GM13977 (cell line): ENCODE results near the gene DLST.

Experiments used
- DNase-seq: peaks from one replicate; pipeline ENCODE4 v3.0.0; 2012; ENCODE audit warnings: low spot score
- in situ Hi-C: fragments of 300-500 bp; cut with MboI; formaldehyde crosslinking; loops from one replicate; pipeline ENCODE4 v1.12.0; 2022; ENCODE audit warnings: low sequenced_read_pairs, low pct_unique_long_range_greater_than_20kb, mixed read lengths, inconsistent platforms; ENCODE audit not compliant: unreplicated experiment
- TF ChIP-seq, protein P1 (sequence below): IDR thresholded peaks from 2 replicates; pipeline ENCODE4 v1.5.1; 2012; ENCODE audit warnings: mild to moderate bottlenecking, control low read depth; ENCODE audit not compliant: insufficient read depth; ENCODE audit errors: extremely low read depth, missing control alignments

The DLST gene

DNA sequence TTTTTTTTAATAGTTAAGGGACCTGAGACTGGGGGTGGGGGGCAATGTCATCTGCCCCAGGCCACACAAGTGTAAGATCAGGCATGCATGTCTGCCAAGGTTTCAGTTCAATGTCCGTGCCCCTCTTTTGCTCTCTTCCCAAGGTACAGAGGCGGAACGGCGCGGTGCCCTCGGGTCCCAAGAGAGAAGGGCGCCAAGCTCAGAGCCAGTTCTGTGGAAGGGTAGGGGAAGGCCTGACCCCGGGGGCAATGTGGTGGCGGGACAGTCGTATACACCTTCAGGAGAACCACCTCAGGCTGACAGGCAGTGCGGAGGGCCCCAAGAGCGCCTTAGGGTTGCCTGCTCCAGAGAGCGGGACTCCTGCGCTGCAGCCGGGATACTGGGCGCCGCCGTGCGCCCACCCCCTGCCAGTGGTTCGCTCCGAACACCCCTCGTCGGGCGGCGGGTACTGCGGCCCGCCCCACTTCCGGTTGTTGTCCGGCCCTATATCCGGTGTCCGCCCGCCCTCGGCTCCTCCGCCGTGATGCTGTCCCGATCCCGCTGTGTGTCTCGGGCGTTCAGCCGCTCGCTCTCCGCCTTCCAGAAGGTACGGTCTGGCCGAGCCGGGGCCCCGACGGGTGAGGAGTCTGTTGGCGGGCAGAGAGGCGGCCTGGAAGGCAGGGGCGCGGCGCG, at the start of gene DLST:
DLST (plus strand) TSS at position 486 of the 672 bp plus-strand sequence; CDS start at position 524, 38 bp downstream.
- in situ Hi-C loops, result no loop called here
- DNase-seq, result peak; percentile 97
- TF ChIP-seq, protein P1, sequence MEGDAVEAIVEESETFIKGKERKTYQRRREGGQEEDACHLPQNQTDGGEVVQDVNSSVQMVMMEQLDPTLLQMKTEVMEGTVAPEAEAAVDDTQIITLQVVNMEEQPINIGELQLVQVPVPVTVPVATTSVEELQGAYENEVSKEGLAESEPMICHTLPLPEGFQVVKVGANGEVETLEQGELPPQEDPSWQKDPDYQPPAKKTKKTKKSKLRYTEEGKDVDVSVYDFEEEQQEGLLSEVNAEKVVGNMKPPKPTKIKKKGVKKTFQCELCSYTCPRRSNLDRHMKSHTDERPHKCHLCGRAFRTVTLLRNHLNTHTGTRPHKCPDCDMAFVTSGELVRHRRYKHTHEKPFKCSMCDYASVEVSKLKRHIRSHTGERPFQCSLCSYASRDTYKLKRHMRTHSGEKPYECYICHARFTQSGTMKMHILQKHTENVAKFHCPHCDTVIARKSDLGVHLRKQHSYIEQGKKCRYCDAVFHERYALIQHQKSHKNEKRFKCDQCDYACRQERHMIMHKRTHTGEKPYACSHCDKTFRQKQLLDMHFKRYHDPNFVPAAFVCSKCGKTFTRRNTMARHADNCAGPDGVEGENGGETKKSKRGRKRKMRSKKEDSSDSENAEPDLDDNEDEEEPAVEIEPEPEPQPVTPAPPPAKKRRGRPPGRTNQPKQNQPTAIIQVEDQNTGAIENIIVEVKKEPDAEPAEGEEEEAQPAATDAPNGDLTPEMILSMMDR, result no peak

DNA sequence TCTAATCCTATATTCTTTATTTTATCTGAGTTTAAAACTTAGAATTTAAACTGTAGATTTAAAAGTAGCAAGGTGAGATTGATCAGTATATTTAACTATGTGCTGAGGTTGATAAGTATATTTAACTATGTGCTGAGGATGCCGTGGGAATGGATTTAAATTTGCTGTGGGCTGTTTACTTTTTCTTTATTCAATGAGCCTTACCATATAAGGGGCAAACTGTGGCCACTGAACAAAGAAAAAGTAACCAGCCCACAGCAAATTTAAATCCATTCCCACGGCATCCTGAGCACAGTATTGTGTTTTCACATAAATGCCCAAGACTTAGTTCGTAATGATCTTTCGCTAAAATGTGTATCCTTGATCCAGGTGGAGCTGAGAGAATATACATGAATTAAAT, 48.9 kb upstream of the DLST start:
- TF ChIP-seq, protein P1, result no peak
- in situ Hi-C loops, result no loop called here
- DNase-seq, result no peak

DNA sequence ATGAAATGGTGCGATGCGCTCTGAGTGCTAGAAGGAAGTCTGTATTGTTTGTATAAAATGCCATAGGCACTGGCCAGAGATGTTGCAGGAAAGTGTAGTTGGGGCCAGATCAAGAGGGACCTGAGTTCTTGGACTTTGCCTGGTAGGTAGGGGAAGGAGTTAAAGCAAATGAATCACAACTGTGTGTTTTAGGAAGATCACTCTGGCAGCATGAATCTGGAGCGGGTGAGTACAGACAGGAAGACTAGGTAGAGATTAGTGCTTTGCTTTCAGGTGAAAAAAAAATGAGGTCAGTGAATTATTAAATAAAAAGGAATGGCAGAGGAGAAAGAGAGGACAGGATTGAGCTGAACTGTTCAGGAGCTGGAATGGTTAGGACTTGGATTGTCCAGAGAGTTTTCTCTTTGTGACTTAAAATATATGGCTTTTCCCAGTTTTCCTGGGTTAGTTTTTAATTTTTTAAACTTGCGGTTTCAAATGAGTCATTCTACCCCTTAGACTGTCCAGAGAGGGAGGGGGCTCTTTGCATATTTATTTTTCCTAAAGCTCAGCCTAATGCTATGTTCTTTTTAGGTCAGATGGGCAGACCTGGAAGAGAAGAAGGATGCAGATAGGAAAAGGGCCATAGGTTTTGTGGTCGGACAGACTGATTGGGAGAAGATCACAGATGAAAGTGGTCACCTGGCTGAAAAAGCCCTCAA, 46.9 kb upstream of the DLST start:
- TF ChIP-seq, protein P1, result no peak
- DNase-seq, result no peak
- in situ Hi-C loops, result no loop called here

DNA sequence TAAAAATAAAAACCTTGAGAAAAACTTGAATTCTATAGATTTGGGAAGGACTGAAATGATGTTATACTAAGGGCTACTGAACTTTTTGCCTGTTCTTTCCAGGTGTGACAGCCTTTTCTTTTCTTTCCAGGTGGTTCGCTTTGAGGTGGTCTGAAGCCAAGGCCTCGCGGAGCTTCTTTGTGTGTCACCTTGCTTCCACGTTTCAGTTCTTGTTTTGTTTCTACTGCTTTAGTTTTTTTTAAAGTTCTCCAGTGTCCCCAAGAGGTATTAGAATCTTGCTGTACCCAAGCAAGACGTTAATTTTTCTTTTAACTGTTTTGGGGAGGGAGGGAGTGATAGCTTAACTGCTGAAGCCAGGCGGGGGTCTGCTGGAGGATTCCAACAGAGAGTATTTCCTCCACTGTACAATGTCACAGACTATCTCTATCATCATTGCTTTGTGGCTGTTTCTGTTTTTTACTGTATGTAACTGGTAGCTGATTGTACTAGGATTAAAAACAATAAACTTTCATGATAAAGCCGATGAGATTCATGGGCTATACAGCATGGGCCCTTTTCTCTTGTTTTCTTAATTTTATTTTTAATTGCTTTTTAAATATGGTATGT, 46.0 kb upstream of the DLST start:
- in situ Hi-C loops, result no loop called here
- TF ChIP-seq, protein P1, result no peak
- DNase-seq, result no peak

DNA sequence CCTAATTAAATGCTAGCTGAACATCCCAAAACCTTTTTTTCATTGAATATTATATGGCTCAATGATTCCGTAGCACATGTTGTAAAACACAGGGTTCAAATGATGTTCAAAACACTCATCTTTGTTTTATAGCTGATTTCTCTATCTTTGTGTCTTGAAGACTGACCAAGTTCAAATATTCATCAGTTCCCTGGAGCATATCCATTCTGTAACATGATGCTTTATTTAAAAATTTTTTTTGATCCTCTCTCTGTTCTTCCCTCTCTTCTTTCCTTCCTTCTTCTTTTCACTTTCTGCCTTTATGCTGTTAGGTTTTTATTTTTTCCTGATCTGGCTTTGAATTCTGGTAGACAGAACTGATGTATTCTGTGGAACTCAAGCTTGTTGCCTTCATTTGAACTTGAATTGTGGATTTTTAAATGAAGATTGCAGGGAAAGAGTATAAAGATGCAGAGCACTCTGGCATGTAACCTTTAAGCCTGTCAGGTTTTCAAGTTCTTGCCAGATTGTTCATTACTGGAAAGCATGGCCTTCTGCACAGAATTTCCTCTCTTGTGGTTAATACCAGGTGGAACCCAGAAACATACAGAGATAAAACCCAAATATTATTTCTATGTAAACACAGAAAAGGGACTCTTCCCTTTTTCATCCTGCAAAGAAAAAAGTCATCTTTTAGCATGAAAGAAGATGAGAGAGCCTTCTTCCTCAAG, 45.3 kb upstream of the DLST start:
- TF ChIP-seq, protein P1, result no peak
- no peak for DNase-seq
- in situ Hi-C loops, result no loop called here

DNA sequence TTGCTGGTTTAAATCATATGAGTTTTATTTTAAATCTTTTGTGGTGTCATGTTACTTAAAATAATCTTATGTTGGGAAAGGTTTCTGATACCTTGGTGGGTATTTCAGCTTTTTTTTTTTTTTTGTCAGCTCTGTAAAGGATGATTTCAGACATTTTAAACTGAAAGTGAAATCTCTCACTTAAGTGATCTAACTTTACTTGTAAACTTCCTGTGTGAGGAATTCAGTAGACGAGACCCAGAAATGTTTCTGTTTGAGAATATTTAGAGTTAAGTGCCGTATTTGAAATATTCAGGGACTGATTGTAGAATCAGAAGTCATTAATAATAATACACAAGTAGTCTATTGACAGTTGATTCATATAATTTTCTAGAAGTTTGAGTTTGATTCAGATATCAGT, 43.5 kb upstream of the DLST start:
- no peak for DNase-seq
- in situ Hi-C loops, result no loop called here
- TF ChIP-seq, protein P1, result no peak
